Stimulated activated CD8-positive, alpha-beta memory T cell treated with anti-CD3 and anti-CD28 coated beads, Interleukin-7, amount 100 ng/mL, for 24 hours (primary cell): ENCODE results near the gene SNX1.

Source experiments
- DNase-seq: peaks from one replicate; pipeline ENCODE4 v3.0.0-alpha.2; 2020; ENCODE audit warnings: low read depth

Gene SNX1

DNA sequence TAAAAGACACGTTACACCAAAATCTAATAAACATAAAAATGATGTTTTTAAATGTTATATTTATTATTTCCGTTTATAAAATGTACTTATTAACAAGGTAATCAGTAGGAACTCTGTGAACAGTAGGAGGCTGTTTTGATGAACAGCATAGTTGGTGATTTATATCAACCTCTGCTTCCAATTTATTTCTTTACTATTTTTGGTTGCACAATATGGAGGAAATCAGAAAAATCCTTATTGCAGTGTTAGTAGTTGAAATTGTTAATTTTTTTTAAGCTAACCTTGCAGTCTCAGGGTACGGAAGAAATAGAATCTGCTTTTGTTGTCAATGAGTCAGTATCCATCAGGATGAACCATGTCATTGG, 50.7 kb downstream of the SNX1 start:
- no peak for DNase-seq

DNA sequence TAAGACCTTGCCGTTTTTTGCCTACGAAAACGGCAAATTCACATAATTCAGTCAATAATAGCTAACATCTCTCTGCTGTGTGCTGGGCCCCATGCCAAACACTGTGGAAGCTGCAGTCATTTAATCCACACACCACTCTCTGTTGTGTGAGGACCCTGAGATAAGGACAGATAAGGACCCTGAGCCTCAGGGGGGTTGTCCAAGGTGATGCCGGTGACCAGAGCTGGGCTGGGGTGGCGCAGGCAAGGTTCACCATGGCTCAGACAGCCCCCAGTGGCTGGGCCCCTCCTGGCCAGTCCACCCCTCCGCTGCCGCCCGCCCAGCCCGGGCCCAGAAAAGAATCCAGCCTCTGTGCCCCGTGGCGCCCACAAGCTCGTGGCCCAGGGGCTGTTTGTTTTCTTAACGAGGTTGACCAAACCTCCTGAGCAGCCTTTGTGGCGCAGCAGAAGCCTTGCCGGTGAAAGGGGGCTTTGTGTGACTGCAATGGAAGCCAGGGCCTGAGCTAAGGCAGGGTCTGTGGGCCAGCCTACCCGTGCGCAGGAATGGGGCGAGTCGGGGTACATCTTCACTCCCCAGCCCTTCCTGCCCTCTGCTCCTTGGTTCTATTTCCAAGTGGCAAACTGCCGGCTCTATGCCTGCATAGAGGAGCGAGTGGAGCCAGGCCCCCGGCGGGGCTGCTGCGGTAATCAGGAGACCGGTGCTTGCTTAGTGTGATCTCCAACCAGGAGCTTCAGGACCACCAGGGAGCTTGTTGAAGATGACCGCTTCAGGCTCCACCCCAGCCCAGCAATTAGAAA, 51.3 kb downstream of the SNX1 start:
- no peak for DNase-seq

- no peak for DNase-seq
Measured at GRCh38 chr15:64148168-64148567, 52.4 kb downstream of the SNX1 start.

DNA sequence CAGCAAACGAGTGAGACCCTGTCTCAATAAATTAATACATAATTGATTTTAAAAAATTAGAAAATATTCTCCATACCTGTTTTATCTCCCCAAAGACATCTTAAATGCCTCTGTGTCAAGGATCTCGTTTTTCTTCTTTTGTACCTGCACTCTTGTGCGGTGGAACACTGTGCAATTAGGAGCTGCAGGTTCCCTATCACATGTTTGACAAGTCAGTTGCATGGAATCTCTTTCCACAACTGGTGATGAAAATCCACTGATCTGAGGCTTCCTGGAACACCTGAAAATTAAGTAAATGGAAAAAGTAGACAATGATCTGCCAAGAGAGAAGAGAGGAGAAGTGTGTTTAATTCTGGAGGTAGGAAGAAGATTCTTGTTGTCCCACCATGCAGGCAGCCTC, 52.8 kb downstream of the SNX1 start:
- no peak for DNase-seq

DNA sequence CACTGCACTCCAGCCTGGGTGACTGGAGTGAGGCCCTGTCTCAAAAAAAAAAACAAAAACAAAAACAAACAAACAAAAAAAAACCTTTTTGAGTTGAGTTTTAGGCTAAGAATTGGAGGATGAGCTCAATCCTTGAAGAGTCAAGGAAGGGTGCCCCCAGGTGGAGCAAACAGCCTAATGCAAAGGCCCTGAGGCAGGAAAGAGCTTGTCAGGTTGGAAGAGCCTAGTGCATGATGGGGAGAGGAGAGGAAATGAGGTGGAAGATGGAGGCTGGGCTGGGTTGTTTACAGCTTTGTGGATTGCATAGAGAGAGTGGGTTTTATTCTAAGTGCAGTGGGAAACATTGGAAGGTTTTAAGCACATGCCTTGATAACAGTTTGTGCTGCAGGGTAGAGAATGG, 53.6 kb downstream of the SNX1 start:
- no peak for DNase-seq

DNA sequence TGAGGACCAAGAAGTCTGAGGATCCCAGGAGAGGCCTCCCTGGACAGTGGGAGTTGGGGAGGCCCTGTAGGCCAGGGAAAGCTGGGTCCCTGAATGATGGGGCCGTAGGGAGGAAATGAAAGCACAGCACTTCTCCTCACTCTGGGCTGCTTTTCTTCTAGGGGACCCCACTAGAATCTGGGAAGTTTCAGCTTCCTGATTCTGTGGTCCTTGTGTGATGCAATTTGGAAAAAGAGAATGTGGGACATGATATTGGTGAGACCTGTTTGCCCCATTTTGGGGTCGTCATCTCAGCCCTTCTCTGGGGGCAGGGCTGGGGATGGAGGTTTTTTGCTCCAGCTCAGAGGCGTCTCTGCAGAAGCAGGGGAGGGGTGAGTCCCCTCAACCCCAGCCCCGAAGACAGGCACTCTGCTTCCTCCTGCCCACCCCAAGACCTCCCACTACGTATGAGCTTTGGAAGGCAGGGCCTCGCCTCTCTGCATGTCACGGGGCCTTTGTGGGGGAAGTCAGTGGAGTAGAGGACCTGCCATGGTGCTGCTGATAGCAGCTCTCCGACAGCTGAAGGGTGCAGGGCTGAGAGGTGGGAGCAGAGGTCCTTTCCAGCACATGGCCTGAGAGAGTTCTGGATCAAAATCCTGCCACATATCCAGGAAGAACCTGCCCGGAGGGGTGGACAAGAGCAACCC, 54.3 kb downstream of the SNX1 start:
- no peak for DNase-seq

DNA sequence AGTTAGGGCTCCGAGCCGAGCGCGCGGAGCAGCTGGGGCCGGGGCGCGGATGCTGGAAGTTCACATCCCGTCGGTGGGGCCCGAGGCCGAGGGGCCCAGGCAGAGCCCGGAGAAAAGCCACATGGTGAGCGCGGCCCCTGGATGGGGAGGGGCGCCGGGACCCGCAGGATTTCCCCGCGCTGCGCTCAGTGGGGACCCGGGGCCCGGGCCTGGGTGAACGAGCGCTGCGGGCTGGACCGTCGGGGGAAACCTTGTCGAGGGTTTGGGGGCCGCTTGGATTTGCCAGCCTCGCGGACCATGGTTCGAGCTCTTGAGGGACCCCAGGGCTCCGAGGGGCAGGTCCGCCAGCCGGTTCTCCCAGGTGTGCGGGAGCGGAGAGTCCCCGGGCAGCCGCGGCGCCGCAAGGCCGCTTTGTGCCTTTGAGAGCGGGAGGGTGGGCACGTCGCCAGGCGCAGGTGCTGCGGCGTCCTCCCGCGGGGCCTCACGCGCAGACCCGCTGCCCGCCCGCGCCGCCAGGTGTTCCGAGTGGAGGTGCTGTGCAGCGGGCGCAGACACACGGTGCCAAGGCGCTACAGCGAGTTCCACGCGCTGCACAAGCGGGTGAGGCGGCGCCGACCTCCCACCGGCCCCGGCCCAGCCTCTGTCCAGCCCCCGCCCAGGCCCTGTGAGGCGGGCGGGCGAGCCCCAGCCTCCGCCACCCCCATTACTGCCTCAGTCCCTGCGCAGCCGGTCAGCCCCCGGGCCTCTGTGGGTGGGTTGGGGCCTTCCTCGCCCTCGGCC, 56.1 kb downstream of the SNX1 start, which contains the start of gene SNX22:
TSS of gene SNX22 (plus strand) at position 5 of the 780 bp plus-strand sequence. CDS start at position 50, 45 bp downstream.
- DNase-seq, result no peak

- DNase-seq, result no peak
Measured at GRCh38 chr15:64152507-64153387, 57.0 kb downstream of the SNX1 start.

DNA sequence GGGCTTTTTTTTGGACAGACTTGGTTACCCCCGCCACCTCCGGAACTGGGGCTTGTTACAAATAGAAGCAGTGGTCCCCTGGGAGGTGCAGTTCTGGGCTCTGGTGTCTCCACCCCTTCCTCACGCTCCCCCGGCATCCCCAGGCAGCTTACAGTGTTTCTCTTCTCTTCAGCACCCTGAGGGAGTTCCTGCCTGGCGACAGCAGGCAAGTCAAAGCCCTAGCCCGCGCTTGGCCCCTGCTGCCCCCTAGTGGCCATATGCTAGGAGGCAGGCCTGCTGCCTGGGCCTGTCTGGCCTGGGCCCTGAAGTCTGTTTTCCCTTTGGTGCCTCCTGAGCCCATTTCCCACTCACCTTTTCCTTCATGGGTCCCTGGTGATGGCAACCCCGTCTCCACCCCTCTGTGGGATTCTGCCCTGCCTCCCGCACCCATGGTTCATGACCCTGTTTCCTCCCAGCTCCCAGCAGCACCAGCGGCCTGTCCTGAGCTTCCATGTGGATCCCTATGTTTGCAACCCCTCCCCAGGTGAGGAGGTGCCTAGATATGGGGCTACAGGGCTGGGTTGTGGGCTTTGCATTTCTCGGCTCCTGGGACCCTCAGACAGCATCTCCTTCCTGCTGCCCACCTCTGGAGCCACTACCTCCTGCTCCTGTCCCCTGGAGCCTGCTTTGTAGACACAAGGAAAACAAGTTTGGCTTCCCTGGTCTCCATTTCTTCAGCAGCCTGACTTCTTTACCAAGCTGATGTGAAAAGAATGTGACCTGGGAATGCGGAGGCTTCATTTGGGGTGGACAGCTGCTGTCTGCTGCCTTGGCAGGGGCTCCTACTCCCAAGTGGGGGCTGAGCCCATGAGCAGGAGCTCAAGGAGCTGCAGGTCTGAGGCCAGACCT, 57.9 kb downstream of the SNX1 start:
- DNase-seq, result peak; percentile 92

DNA sequence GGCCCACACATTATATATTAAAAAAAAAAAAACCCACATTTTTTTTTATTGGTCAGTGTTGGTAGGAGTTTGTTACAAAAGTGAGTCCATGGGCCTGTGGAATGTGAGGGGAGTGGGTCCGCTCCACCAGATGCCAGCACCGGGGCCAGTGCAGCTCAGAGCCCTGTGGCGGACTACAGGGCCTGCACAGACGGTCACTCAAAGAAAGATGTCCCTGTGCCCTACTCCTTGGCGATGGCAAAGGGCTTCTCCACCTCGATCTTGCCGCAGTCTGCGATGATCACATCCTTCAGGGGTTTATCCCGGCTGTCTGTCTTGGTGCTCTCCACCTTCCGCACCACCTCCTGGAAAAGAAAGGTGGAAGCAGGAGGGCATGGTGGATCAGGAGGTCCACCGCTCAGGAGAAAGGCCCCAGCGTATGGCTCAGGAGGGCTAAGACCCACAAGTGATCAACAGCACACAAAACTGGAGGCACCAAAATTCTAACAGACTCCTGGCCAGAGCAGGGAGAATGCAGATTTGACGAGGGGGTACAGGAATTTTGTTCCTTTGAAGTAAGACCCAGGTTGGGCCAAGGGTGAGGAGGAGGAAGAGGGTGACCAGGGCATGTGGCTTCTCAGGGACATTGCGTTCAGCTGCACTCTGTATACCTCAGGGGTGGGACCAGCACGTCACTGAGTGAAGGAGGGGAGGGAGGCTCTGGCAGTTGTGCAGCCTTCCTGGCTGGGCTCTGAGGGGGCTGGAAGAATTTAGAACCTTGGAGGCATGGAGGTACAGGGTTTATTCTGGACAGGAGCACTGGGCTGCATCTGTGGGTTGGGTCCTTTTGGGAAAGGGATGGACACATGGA, 60.2 kb downstream of the SNX1 start:
- no peak for DNase-seq

DNA sequence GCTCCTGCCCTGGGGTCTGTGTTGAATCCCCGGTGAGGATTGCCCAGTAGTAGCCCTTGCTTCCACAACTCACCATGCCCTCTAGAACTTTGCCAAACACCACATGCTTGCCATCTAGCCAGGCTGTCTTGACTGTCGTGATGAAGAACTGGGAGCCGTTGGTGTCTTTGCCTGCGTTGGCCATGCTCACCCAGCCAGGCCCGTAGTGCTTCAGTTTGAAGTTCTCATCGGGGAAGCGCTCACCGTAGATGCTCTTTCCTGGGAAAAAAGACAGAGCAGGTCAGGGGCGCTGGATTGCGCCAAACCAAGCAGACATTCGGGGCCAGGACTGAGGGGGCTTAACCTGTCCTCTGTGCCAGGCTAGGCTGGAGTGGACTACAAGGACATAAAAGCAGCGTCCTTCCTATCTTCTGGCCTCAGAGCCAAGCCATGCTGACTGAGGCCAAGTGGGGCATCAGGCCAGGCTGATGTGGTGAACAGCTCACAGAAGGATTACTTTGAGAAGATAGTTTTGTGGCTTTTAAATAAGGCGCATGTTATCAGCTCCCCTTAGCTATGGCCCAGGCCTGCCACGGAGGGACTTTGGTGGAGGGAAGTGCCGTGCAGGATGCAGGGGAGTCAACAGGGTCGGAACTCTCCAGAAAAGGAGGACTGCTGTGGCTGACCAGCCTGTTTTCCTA, 61.0 kb downstream of the SNX1 start:
- DNase-seq, result no peak

- no peak for DNase-seq
Measured at GRCh38 chr15:64157599-64158125, 61.9 kb downstream of the SNX1 start.

GRCh38 chr15:64158363-64159134, 62.8 kb downstream of the SNX1 start:
- no peak for DNase-seq

GRCh38 chr15:64161688-64162477, 66.1 kb downstream of the SNX1 start:
- DNase-seq, result no peak

GRCh38 chr15:64162478-64162868, 66.7 kb downstream of the SNX1 start:
- no peak for DNase-seq

- DNase-seq, result peak; percentile 92
Measured at GRCh38 chr15:64162869-64163658, 67.3 kb downstream of the SNX1 start, which contains the start of gene PPIB. TSS of gene PPIB (minus strand) at chr15:64163022. CDS start at chr15:64162986, 36 bp downstream.
